WI38 (cell line): ENCODE measurements around the gene CLASP1.
"Not testable (repeated sequence)": the region's sequence is repeated elsewhere in the genome, so short reads cannot be mapped to it uniquely, and the experiment has no call there.

Experiments
- H3K4me3 ChIP-seq: 2 replicates; pipeline ENCODE4 v1.5.1; 2011; ENCODE audit warnings: low read depth, mild to moderate bottlenecking, control low read depth, low read length
- TF ChIP-seq, protein P1 (sequence below): IDR thresholded peaks from 2 replicates; pipeline ENCODE4 v1.5.1; 2012; ENCODE audit warnings: low read depth, mild to moderate bottlenecking, control low read depth, low read length

Gene CLASP1

DNA sequence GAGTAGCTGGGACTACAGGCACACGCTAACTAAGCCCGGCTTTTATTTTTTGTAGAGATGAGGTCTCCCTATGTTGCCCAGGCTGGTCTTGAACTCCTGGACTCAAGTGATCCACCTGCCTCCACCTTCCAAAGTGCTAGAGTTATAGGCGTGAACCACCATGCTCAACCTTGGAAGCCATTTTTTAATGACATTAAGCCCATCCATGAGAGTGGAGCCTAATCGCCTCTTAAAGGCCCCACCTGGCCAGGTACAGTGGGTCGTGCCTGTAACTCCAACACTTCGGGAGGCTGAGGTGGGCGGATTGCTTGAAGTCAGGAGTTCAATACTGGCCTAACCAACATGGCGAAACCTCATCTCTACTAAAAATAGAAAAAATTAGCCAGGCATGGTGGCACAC is 322.6 kb downstream of the CLASP1 start:
- TF ChIP-seq, protein P1, sequence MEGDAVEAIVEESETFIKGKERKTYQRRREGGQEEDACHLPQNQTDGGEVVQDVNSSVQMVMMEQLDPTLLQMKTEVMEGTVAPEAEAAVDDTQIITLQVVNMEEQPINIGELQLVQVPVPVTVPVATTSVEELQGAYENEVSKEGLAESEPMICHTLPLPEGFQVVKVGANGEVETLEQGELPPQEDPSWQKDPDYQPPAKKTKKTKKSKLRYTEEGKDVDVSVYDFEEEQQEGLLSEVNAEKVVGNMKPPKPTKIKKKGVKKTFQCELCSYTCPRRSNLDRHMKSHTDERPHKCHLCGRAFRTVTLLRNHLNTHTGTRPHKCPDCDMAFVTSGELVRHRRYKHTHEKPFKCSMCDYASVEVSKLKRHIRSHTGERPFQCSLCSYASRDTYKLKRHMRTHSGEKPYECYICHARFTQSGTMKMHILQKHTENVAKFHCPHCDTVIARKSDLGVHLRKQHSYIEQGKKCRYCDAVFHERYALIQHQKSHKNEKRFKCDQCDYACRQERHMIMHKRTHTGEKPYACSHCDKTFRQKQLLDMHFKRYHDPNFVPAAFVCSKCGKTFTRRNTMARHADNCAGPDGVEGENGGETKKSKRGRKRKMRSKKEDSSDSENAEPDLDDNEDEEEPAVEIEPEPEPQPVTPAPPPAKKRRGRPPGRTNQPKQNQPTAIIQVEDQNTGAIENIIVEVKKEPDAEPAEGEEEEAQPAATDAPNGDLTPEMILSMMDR, result no peak
- H3K4me3 ChIP-seq, result no peak overlapping the region

GRCh38 chr2:121324601-121325000 is 324.7 kb downstream of the CLASP1 start:
- TF ChIP-seq, protein P1, result no peak
- no peak overlapping the region for H3K4me3 ChIP-seq

DNA sequence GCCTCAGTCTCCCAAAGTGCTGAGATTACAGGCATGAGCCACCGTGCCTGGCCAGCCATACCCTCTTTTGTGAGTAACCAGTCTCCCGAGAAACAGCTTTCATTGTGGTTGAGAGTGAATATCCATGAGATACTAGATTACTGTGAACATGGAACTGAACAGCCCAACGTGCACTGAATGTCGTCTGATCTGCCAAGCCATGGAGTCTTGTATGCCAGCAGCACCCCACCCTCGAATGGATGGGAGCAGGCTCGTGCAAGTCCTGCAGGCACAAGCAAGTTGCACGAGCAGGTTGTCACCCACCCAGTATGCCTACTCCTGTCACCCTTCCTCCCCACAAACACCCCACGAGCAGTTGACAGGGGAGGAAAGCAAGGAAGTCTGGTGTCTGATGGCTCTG is 327.8 kb downstream of the CLASP1 start:
- TF ChIP-seq, protein P1, result no peak
- H3K4me3 ChIP-seq, result no peak overlapping the region

GRCh38 chr2:121319941-121320340 is 329.3 kb downstream of the CLASP1 start:
- TF ChIP-seq, protein P1, result no peak
- H3K4me3 ChIP-seq, result no peak overlapping the region

- no peak overlapping the region for H3K4me3 ChIP-seq
- TF ChIP-seq, protein P1, result no peak
Measured at GRCh38 chr2:121316986-121317385, 332.3 kb downstream of the CLASP1 start.

DNA sequence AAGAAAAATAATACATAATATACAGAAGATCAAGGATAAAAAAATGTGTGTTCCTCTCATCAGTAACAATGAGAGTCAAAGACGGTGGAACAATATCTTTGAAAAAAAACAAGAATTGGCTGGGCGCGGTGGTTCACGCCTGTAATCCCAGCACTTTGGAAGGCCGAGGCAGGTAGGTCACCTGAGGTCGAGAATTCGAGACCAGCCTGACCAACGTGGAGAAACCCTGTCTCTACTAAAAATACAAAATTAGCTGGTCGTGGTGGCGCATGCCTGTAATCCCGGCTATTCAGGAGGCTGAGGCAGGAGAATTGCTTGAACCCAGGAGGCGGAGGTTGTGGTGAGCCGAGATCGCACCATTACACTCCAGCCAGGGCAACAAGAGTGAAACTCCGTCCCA is 335.6 kb downstream of the CLASP1 start:
- H3K4me3 ChIP-seq, result not testable (repeated sequence)

DNA sequence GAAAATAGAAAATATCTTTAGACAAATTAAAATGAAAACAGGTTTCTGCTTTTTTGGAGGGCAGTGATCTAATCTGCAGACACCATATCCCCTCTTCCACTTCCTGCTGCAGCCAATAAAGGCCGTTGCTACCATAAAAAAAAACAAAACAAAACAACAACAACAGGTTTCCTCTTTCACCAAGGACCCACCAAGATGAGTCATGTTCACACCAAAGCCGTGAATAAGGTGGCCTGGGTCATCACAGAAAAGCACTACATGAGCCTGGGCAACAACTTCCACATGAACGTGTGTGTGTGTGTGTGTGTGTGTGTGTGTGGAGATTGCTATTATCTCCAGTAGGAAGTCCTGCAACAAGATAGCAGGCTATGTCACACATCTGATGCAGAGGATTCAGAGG is 339.5 kb downstream of the CLASP1 start:
- H3K4me3 ChIP-seq, result no peak overlapping the region
- TF ChIP-seq, protein P1, result no peak

- H3K4me3 ChIP-seq, result no peak overlapping the region
- TF ChIP-seq, protein P1, result no peak
Measured at GRCh38 chr2:121309323-121309722, 339.9 kb downstream of the CLASP1 start.
